Prostate gland (tissue), 2 donors: Measurements from ENCODE around the gene ZNF77.

Experiments
- CTCF ChIP-seq, 4 experiments: fragments of 200-600 bp in 2 of 4; fragments of 450-650 bp in 2 of 4; sonication (generic) in 2 of 4; IDR thresholded peaks; 1 replicate in 3 of 4; 2 replicates in 1 of 4; pipeline ENCODE4 v1.5.1; 2016 to 2019; ENCODE audit warnings: antibody characterized with exemption in 4 of 4, mild to moderate bottlenecking in 2 of 4, moderate library complexity in 2 of 4
- POLR2A ChIP-seq: fragments of 450-650 bp; IDR thresholded peaks from one replicate; pipeline ENCODE4 v1.6.1; 2016; ENCODE audit warnings: antibody characterized with exemption, mild to moderate bottlenecking
- POLR2AphosphoS5 ChIP-seq: sonication (generic); formaldehyde crosslinking; IDR thresholded peaks from one replicate; pipeline ENCODE4 v1.6.1; 2017; ENCODE audit warnings: antibody characterized with exemption

GRCh38 chr19:2973229-2973628 lies 28.5 kb upstream of the ZNF77 start:
- no peak for TF ChIP-seq CTCF (IDR thresholded peaks at IDR 0.05)
- TF ChIP-seq POLR2A = no peak
- TF ChIP-seq POLR2AphosphoS5 = no peak
